IMR-90 (cell line): ENCODE data around the gene CSGALNACT2.

Source experiments
- BHLHE40 ChIP-seq: fragments of 150-350 bp; IDR thresholded peaks from 2 replicates; pipeline ENCODE4 v1.6.1; 2016; ENCODE audit warnings: mild to moderate bottlenecking, low read depth, low read length
- CHD1 ChIP-seq: IDR thresholded peaks from 2 replicates; pipeline ENCODE4 v1.6.1; 2012; ENCODE audit warnings: low read depth, low read length, improper control_type of control experiment
- CTCF ChIP-seq: conservative IDR thresholded peaks from 2 replicates; pipeline ENCODE4 v1.5.1; 2012; ENCODE audit warnings: mild to moderate bottlenecking, low read depth, low read length, improper control_type of control experiment
- MAFK ChIP-seq: IDR thresholded peaks from 2 replicates; pipeline ENCODE4 v1.6.1; 2012; ENCODE audit warnings: low read depth, low read length, improper control_type of control experiment
- MAZ ChIP-seq: IDR thresholded peaks from 2 replicates; pipeline ENCODE4 v1.6.1; 2012; ENCODE audit warnings: low read depth, mild to moderate bottlenecking, low read length, improper control_type of control experiment, moderate library complexity, borderline replicate concordance
- POLR2A ChIP-seq: IDR thresholded peaks from 2 replicates; pipeline ENCODE4 v1.6.1; 2012; ENCODE audit warnings: mild to moderate bottlenecking, low read depth, low read length
- RAD21 ChIP-seq: IDR thresholded peaks from 2 replicates; pipeline ENCODE4 v1.6.1; 2012; ENCODE audit warnings: low read length, improper control_type of control experiment
- RFX5 ChIP-seq: IDR thresholded peaks from 2 replicates; pipeline ENCODE4 v1.8.0; 2012; ENCODE audit warnings: low read depth, mild to moderate bottlenecking, low read length, moderate library complexity
- TF ChIP-seq, protein P1 (sequence below): fragments of 150-350 bp; IDR thresholded peaks from 2 replicates; pipeline ENCODE4 v1.6.1; 2017; ENCODE audit warnings: mild to moderate bottlenecking, antibody characterized with exemption, low read length, low read depth

DNA sequence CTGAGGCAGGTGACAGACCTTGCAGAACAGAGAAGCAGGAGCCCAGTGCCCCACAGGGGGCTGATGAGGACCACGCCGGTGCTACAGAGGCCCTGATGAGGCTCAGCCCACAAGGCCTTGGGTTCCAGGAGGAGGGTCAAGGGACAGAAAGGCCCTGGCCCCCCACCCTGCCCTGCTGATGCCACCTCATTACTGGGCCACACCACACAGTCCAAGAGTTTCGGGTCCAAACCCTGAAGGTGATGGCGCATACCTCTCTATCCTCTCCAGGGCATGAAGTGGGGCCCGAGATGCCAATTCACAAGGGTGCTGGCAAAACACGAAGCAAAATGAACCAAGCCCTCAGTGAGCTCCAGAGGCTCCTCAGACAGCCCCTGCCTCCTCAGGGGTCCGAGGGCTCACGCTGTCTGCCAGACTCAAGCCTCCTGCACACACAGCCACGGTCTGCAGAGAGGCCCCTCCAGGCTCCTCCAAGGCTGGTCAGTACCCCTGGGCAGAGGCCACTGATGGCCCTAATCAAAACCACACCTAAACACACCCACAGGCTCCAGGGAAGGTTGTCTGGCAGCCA, 96.3 kb downstream of the CSGALNACT2 start:
- TF ChIP-seq POLR2A, result no peak
- TF ChIP-seq, protein P1, sequence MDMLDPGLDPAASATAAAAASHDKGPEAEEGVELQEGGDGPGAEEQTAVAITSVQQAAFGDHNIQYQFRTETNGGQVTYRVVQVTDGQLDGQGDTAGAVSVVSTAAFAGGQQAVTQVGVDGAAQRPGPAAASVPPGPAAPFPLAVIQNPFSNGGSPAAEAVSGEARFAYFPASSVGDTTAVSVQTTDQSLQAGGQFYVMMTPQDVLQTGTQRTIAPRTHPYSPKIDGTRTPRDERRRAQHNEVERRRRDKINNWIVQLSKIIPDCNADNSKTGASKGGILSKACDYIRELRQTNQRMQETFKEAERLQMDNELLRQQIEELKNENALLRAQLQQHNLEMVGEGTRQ, result no peak
- no peak for TF ChIP-seq MAZ
- TF ChIP-seq CTCF, result no peak
- TF ChIP-seq RAD21, result no peak
- TF ChIP-seq MAFK, result no peak
- no peak for TF ChIP-seq CHD1
- TF ChIP-seq RFX5, result no peak
- no peak for TF ChIP-seq BHLHE40
